Lung (tissue), 12 donors: ENCODE data around the gene NRXN2. TPM values are rescaled to one million over a fixed set of nuclear protein-coding genes. Genes with fewer than 3 reads are reported as not detected.

Source experiments
- ATAC-seq: fragments of 200-7000 bp; cut with Tn5 transposase; one replicate; pipeline ENCODE4 v1.9.1; 2020; ENCODE audit warnings: moderate number of reproducible peaks; ENCODE audit not compliant: insufficient read depth, low FRiP score
- DNase-seq, 3 donors: peaks; one replicate each; pipeline ENCODE4 v3.0.0-alpha.2; 2013 to 2017
- H3K27ac ChIP-seq, 2 donors: one replicate each; pipeline ENCODE4 v1.5.1; 2013; ENCODE audit warnings: mild to moderate bottlenecking in 2 of 2, moderate library complexity in 2 of 2, control low read depth in 1 of 2, inconsistent platforms in 1 of 2, low read depth in 1 of 2, low read length in 1 of 2
- H3K27me3 ChIP-seq, 3 donors: one replicate each; pipeline ENCODE4 v1.5.1; 2013; ENCODE audit warnings: low read length in 2 of 3; ENCODE audit not compliant: control insufficient read depth in 3 of 3, insufficient read depth in 3 of 3
- H3K36me3 ChIP-seq, 4 donors: one replicate each; pipeline ENCODE4 v1.5.1; 2013; ENCODE audit warnings: low read length in 4 of 4, mild to moderate bottlenecking in 1 of 4, moderate library complexity in 1 of 4; ENCODE audit not compliant: control insufficient read depth in 4 of 4, insufficient read depth in 4 of 4
- H3K4me1 ChIP-seq, 5 donors: one replicate each; pipeline ENCODE4 v1.5.1; 2013; ENCODE audit warnings: low read length in 5 of 5, mild to moderate bottlenecking in 2 of 5, moderate library complexity in 1 of 5; ENCODE audit not compliant: control insufficient read depth in 5 of 5, insufficient read depth in 5 of 5
- H3K4me3 ChIP-seq: one replicate; pipeline ENCODE4 v1.5.1; 2013; ENCODE audit warnings: mild to moderate bottlenecking, control low read depth, moderate library complexity
- H3K9ac ChIP-seq, 2 donors: one replicate each; pipeline ENCODE4 v1.5.1; 2013; ENCODE audit warnings: low read length in 2 of 2, control low read depth in 1 of 2; ENCODE audit not compliant: insufficient read depth in 1 of 2
- H3K9me3 ChIP-seq, 4 donors: one replicate each; pipeline ENCODE4 v1.5.1; 2013; ENCODE audit warnings: low read length in 3 of 4, mild to moderate bottlenecking in 1 of 4, moderate library complexity in 1 of 4; ENCODE audit not compliant: control insufficient read depth in 4 of 4, insufficient read depth in 3 of 4
- CTCF ChIP-seq: IDR thresholded peaks from 2 replicates; pipeline ENCODE4 v1.5.1; 2012; ENCODE audit warnings: mild to moderate bottlenecking; ENCODE audit errors: control extremely low read depth, extremely low read depth
- WGBS, 2 donors: extraction: QIAGEN DNeasy Blood & Tissue Kit; methylation state at CpG; one replicate each; pipeline ENCODE4 v1.1.7; 2013; 5-methylcytosine and 5-hydroxymethylcytosine counted together
- polyA plus RNA-seq, 2 donors: library from polyadenylated mRNA; stranded (reverse); fragments of 200-250 nt; gene quantifications; one replicate each; pipeline ENCODE4 v1.2.1, GENCODE V29; 2013
- total RNA-seq, 2 donors: library from RNA; depleted of rRNA in 1 of 2; stranded (reverse); fragments of >200 nt in 1 of 2; gene quantifications; one replicate each; pipeline ENCODE4 v1.2.1, GENCODE V29; 2014 to 2021
- donor health status: control.
- donor health status: control.
- donor health status: Bipolar disorder and iron deficiency.
- donor health status: healthy.
- donor health status: DM: yes; HTN: yes; CAD: no.

The NRXN2 gene
- total and polyA plus RNA-seq, 4 donors = 0.39 to 6.6 (median 1.1) TPM

DNA sequence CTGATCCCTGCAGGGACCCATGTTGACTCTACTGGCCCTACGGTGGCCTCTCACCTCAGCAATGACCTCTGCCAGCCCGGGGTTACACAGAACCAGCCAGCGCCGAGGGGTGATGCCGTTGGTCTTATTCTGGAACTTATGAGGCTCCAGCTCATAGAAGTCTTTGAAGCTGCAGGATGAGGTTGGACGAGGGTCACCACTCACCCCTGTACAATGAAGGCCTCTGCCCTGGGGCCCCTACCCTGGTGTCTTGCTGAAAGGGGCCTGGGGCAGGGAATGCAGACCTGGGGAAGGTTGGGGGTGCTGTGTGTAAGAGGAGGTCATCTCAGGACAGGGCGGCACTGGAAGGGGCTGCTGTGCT, 30.0 kb upstream of the NRXN2 start:
- Histone ChIP-seq H3K27ac (no peak overlapping the region), H3K9me3 (no peaks in the 10 kb centered on the region), H3K4me3 (no peak overlapping the region), H3K27me3 (no peaks in the 10 kb centered on the region), H3K9ac (no peak overlapping the region), H3K36me3 (peaks cover 0 to 4% (median 1%) of the 10 kb centered on the region in 4 donors), H3K4me1 (no peaks in the 10 kb centered on the region)
- DNase-seq = no peak
- no peak for ATAC-seq
- no peak for TF ChIP-seq CTCF
- WGBS, 2 donors = 94% methylated on average over 7 of the region's 7 CpGs

- no peak for DNase-seq
- TF ChIP-seq CTCF = no peak
- ATAC-seq = no peak
- Histone ChIP-seq H3K9ac (no peak overlapping the region), H3K27me3 (no peaks in the 10 kb centered on the region), H3K9me3 (no peaks in the 10 kb centered on the region), H3K4me3 (no peak overlapping the region), H3K4me1 (no peaks in the 10 kb centered on the region), H3K36me3 (peaks cover 0 to 4% (median 1%) of the 10 kb centered on the region in 4 donors), H3K27ac (no peak overlapping the region)
- WGBS, 2 donors = 88 to 94% methylated on average over 14 of the region's 14 CpGs
Observed at GRCh38 chr11:64752175-64752970, 29.4 kb upstream of the NRXN2 start.

DNA sequence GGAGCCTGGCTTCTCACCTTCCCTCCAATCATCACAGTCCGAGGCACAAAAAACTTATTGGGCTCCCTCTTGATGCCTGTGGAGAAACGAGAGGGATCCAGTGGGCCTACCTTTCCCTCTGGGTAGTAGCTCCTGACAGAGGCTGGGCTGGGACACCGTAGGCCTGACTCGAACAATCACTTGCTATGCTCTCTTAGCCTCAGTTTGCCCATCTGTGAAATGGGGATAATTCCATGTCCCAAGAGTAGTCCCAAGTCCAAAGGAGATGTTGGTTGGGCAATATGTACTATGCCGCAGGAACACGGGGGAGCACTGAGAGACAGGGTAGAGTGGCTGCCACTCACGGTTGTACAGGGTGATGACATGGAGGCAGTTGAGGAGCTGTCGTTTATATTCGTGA, 28.6 kb upstream of the NRXN2 start:
- H3K9me3 ChIP-seq = no peaks in the 10 kb centered on the region
- ATAC-seq (no peak), DNase-seq (no peak)
- H3K27me3 ChIP-seq = no peaks in the 10 kb centered on the region
- H3K36me3 ChIP-seq = peaks cover 0 to 4% (median 1%) of the 10 kb centered on the region in 4 donors
- no peaks in the 10 kb centered on the region for H3K4me1 ChIP-seq
- WGBS, 2 donors = 93 to 96% methylated on average over 9 of the region's 9 CpGs
- H3K4me3 ChIP-seq = no peak overlapping the region
- H3K27ac ChIP-seq = no peak overlapping the region
- TF ChIP-seq CTCF = no peak
- no peak overlapping the region for H3K9ac ChIP-seq

GRCh38 chr11:64751136-64751535, 28.1 kb upstream of the NRXN2 start:
- H3K36me3 ChIP-seq = peaks cover 0 to 4% (median 1%) of the 10 kb centered on the region in 4 donors
- H3K4me1 ChIP-seq = no peaks in the 10 kb centered on the region
- no peaks in the 10 kb centered on the region for H3K27me3 ChIP-seq
- H3K9me3 ChIP-seq = no peaks in the 10 kb centered on the region
- TF ChIP-seq CTCF = no peak
- no peak overlapping the region for H3K27ac ChIP-seq
- H3K4me3 ChIP-seq = no peak overlapping the region
- no peak for DNase-seq
- ATAC-seq = no peak
- WGBS, 2 donors = 92 to 93% methylated on average over 9 of the region's 9 CpGs
- H3K9ac ChIP-seq = no peak overlapping the region
